MG63 (cell line): ENCODE data around the gene TRHDE. TPM values are rescaled to one million over a fixed set of nuclear protein-coding genes. Genes with fewer than 3 reads are reported as not detected.
A peak's percentile ranks its signal among the peaks of the same experiment; 100 is the strongest.

Experiments used
- DNase-seq: peaks from one replicate; pipeline ENCODE4 v3.0.0-alpha.2; 2020
- H3K27me3 ChIP-seq: fragments of 250-450 bp; sonication (Bioruptor Pico); 2 replicates; pipeline ENCODE4 v1.5.1; 2020; ENCODE audit warnings: mild to moderate bottlenecking, moderate library complexity
- H3K36me3 ChIP-seq: fragments of 250-450 bp; sonication (Bioruptor Pico); 2 replicates; pipeline ENCODE4 v1.5.1; 2020; ENCODE audit warnings: mild to moderate bottlenecking, moderate library complexity
- H3K4me3 ChIP-seq: fragments of 250-450 bp; sonication (Bioruptor Pico); 2 replicates; pipeline ENCODE4 v1.5.1; 2020; ENCODE audit warnings: mild to moderate bottlenecking, moderate library complexity
- H3K9me3 ChIP-seq: fragments of 250-450 bp; sonication (Bioruptor Pico); 2 replicates; pipeline ENCODE4 v1.5.1; 2020; ENCODE audit warnings: mild to moderate bottlenecking, moderate library complexity
- total RNA-seq: library from RNA; depleted of rRNA; stranded (reverse); fragments of >200 nt; shearing (Covaris generic); gene quantifications from 2 replicates; pipeline ENCODE4 v1.2.3, GENCODE V29; 2014; ENCODE audit warnings: low replicate concordance

The TRHDE gene
- total RNA-seq, 1 experiment from 2014 or later = 5.0 TPM

GRCh38 chr12:72291175-72291574 is 19.0 kb downstream of the TRHDE start:
- no peaks in the 10 kb centered on the region for H3K27me3 ChIP-seq
- no peaks in the 10 kb centered on the region for H3K36me3 ChIP-seq
- H3K9me3 ChIP-seq = peaks cover 2% of the 10 kb centered on the region; the same call in 1 of the 2 replicates

GRCh38 chr12:72293701-72294100 is 21.5 kb downstream of the TRHDE start:
- H3K4me3 ChIP-seq = no peak overlapping the region
- peaks cover 2% of the 10 kb centered on the region; the same call in 1 of the 2 replicates for H3K9me3 ChIP-seq
- H3K36me3 ChIP-seq = no peaks in the 10 kb centered on the region
- peak; percentile 51 for DNase-seq
- no peaks in the 10 kb centered on the region for H3K27me3 ChIP-seq

More at GRCh38 chr12:72291175-72291574, 19.0 kb downstream of the TRHDE start:
- H3K4me3 ChIP-seq = no peak overlapping the region
- no peak for DNase-seq

GRCh38 chr12:72295101-72295500 is 22.9 kb downstream of the TRHDE start:
- H3K4me3 ChIP-seq = no peak overlapping the region
- H3K36me3 ChIP-seq = no peaks in the 10 kb centered on the region
- H3K27me3 ChIP-seq = no peaks in the 10 kb centered on the region
- DNase-seq = no peak
- H3K9me3 ChIP-seq = peaks cover 2% of the 10 kb centered on the region; the same call in 1 of the 2 replicates

- no peak for DNase-seq
- Histone ChIP-seq H3K9me3 (peaks cover 2% of the 10 kb centered on the region; the same call in 1 of the 2 replicates), H3K27me3 (no peaks in the 10 kb centered on the region), H3K36me3 (no peaks in the 10 kb centered on the region), H3K4me3 (no peak overlapping the region)
Measured at GRCh38 chr12:72295744-72296143, 23.6 kb downstream of the TRHDE start.

- Histone ChIP-seq H3K27me3 (no peaks in the 10 kb centered on the region), H3K9me3 (peaks cover 2% of the 10 kb centered on the region; the same call in 1 of the 2 replicates), H3K36me3 (no peaks in the 10 kb centered on the region), H3K4me3 (no peak overlapping the region)
- peak; percentile 64 for DNase-seq
Measured at GRCh38 chr12:72296389-72296788, 24.2 kb downstream of the TRHDE start.

- no peak for DNase-seq
- H3K9me3 ChIP-seq = peaks cover 2% of the 10 kb centered on the region; the same call in 1 of the 2 replicates
Measured at GRCh38 chr12:72297666-72298065, 25.5 kb downstream of the TRHDE start.

GRCh38 chr12:72300728-72301127 is 28.6 kb downstream of the TRHDE start:
- Histone ChIP-seq H3K4me3 (no peak overlapping the region), H3K27me3 (no peaks in the 10 kb centered on the region), H3K9me3 (peaks cover 2% of the 10 kb centered on the region; the same call in 1 of the 2 replicates), H3K36me3 (no peaks in the 10 kb centered on the region)
- no peak for DNase-seq

More at GRCh38 chr12:72297666-72298065, 25.5 kb downstream of the TRHDE start:
- Histone ChIP-seq H3K4me3 (no peak overlapping the region), H3K36me3 (no peaks in the 10 kb centered on the region), H3K27me3 (no peaks in the 10 kb centered on the region)

- no peak for DNase-seq
- H3K27me3 ChIP-seq = no peaks in the 10 kb centered on the region
- H3K36me3 ChIP-seq = no peaks in the 10 kb centered on the region
- no peaks in the 10 kb centered on the region for H3K9me3 ChIP-seq
- no peak overlapping the region for H3K4me3 ChIP-seq
Measured at GRCh38 chr12:72304751-72305150, 32.6 kb downstream of the TRHDE start.

- H3K9me3 ChIP-seq = no peaks in the 10 kb centered on the region
- H3K4me3 ChIP-seq = no peak overlapping the region
- H3K27me3 ChIP-seq = no peaks in the 10 kb centered on the region
- no peaks in the 10 kb centered on the region for H3K36me3 ChIP-seq
- DNase-seq = no peak
Measured at GRCh38 chr12:72307229-72307628, 35.1 kb downstream of the TRHDE start.

GRCh38 chr12:72311946-72312345 is 39.8 kb downstream of the TRHDE start:
- no peaks in the 10 kb centered on the region for H3K9me3 ChIP-seq
- no peaks in the 10 kb centered on the region for H3K27me3 ChIP-seq
- no peaks in the 10 kb centered on the region for H3K36me3 ChIP-seq
- DNase-seq = no peak
- H3K4me3 ChIP-seq = no peak overlapping the region

GRCh38 chr12:72313806-72314205 is 41.6 kb downstream of the TRHDE start:
- no peak for DNase-seq
- Histone ChIP-seq H3K27me3 (no peaks in the 10 kb centered on the region), H3K9me3 (no peaks in the 10 kb centered on the region), H3K36me3 (no peaks in the 10 kb centered on the region), H3K4me3 (no peak overlapping the region)

- no peak overlapping the region for H3K4me3 ChIP-seq
- no peaks in the 10 kb centered on the region for H3K36me3 ChIP-seq
- H3K27me3 ChIP-seq = no peaks in the 10 kb centered on the region
- no peak for DNase-seq
- H3K9me3 ChIP-seq = no peaks in the 10 kb centered on the region
Measured at GRCh38 chr12:72315858-72316257, 43.7 kb downstream of the TRHDE start.

GRCh38 chr12:72318341-72318740 is 46.2 kb downstream of the TRHDE start:
- Histone ChIP-seq H3K9me3 (no peaks in the 10 kb centered on the region), H3K36me3 (no peaks in the 10 kb centered on the region), H3K4me3 (no peak overlapping the region), H3K27me3 (no peaks in the 10 kb centered on the region)
- DNase-seq = no peak

GRCh38 chr12:72323881-72324280 is 51.7 kb downstream of the TRHDE start:
- H3K27me3 ChIP-seq = no peaks in the 10 kb centered on the region
- H3K4me3 ChIP-seq = no peak overlapping the region
- H3K9me3 ChIP-seq = no peaks in the 10 kb centered on the region
- H3K36me3 ChIP-seq = no peaks in the 10 kb centered on the region
- DNase-seq = no peak

- H3K4me3 ChIP-seq = peak overlapping the region; percentile 21
- DNase-seq = peak; percentile 51
- no peaks in the 10 kb centered on the region for H3K27me3 ChIP-seq
- H3K36me3 ChIP-seq = no peaks in the 10 kb centered on the region
- no peaks in the 10 kb centered on the region for H3K9me3 ChIP-seq
Measured at GRCh38 chr12:72330301-72330700, 58.1 kb downstream of the TRHDE start.

GRCh38 chr12:72330784-72331183 is 58.6 kb downstream of the TRHDE start:
- H3K27me3 ChIP-seq = no peaks in the 10 kb centered on the region
- H3K4me3 ChIP-seq = no peak overlapping the region; the same call in 1 of the 2 replicates
- no peak for DNase-seq
- no peaks in the 10 kb centered on the region for H3K9me3 ChIP-seq
- no peaks in the 10 kb centered on the region for H3K36me3 ChIP-seq

- Histone ChIP-seq H3K9me3 (no peaks in the 10 kb centered on the region), H3K36me3 (no peaks in the 10 kb centered on the region), H3K4me3 (no peak overlapping the region), H3K27me3 (no peaks in the 10 kb centered on the region)
- no peak for DNase-seq
Measured at GRCh38 chr12:72337382-72337781, 65.2 kb downstream of the TRHDE start.

GRCh38 chr12:72337946-72338345 is 65.8 kb downstream of the TRHDE start:
- no peaks in the 10 kb centered on the region for H3K9me3 ChIP-seq
- H3K27me3 ChIP-seq = no peaks in the 10 kb centered on the region
- no peak for DNase-seq
- no peak overlapping the region for H3K4me3 ChIP-seq
- no peaks in the 10 kb centered on the region for H3K36me3 ChIP-seq

GRCh38 chr12:72338437-72338836 is 66.3 kb downstream of the TRHDE start:
- no peak overlapping the region for H3K4me3 ChIP-seq
- H3K36me3 ChIP-seq = no peaks in the 10 kb centered on the region
- H3K9me3 ChIP-seq = no peaks in the 10 kb centered on the region

More at GRCh38 chr12:72338437-72338836, 66.3 kb downstream of the TRHDE start:
- no peaks in the 10 kb centered on the region for H3K27me3 ChIP-seq
- no peak for DNase-seq
